ENCODE results near the gene CBR3. TPM values are rescaled to one million over a fixed set of nuclear protein-coding genes. Genes with fewer than 3 reads are reported as not detected.

Gene CBR3
- total and polyA plus RNA-seq, 2 of the 4 experiments (the other 2 are of a cell fraction), result 13.4 to 15.4 TPM

DNA sequence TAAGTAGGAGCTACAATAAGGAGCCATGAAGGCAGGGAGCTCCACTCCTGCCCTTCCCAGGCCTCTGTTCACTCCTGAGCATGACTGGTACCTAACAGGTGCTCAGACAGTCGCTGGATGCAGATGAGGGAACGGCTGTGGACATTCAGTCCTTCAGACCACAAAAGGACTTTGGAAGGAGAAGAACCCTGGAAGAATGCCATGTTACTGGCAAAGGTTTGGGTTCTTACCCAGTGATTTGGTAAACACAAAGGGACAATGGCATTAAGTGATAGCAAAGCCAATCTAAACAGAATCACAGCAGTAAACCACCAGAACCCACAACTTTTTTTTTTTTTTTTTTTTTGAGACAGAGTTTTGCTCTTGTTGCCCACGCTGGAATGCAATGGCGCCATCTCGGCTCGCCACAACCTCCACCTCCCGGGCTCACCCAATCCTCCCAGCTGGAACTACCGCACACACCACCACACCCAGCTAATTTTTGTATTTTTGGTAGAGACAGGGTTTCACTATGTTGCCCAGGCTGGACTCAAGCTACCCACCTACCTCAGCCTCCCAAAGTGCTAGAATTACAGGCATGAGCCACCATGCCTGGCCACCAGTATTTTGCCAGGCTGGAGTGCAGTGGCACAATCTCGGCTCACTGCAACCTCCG lies 7.5 kb upstream of the CBR3 start:
- dilution Hi-C loops (cut with HindIII; ENCODE audit: low sequenced_read_pairs, unreplicated experiment), result no loop called here
- H3K36me3 ChIP-seq (ENCODE audit: control insufficient read depth, insufficient read depth, low read length), result no peaks in the 10 kb centered on the region
- WGBS, 2 experiments (ENCODE audit: extremely low coverage in 2 of 2, insufficient read length in 1 of 2), result 100% methylated on average over 1 of the region's 10 CpGs; no CpG with 5 or more reads in 1 of the 2 experiments
- H3K14ac ChIP-seq (replicated peaks; ENCODE audit: low read depth, low read length), result no peak overlapping the region
- no peaks in the 10 kb centered on the region for H4K20me1 ChIP-seq (ENCODE audit: insufficient read depth, low read length)
- H4K8ac ChIP-seq (ENCODE audit: low read depth in 2 of 2, low read length in 2 of 2), result no peak overlapping the region
- TF ChIP-seq RFX5 (IDR thresholded peaks at IDR 0.05; ENCODE audit: low read depth, low read length) (no peak), CEBPB (IDR thresholded peaks at IDR 0.05; ENCODE audit: low read depth, low read length) (no peak)
- H3K27me3 ChIP-seq (ENCODE audit: control insufficient read depth, insufficient read depth, low read length), result no peaks in the 10 kb centered on the region
- H2BK120ac ChIP-seq (ENCODE audit: low read depth, low read length), result no peak overlapping the region
- in situ Hi-C loops (cut with MboI; ENCODE audit: low sequenced_read_pairs), result no loop called here
- H3K9me1 ChIP-seq (ENCODE audit: insufficient read depth, low read length), result peaks cover 5% of the 10 kb centered on the region; the same call in 1 of the 2 replicates
- no peak overlapping the region for H2BK15ac ChIP-seq (ENCODE audit: low read depth, low read length)
- CTCF ChIA-PET, result no interaction called here
- H2BK5ac ChIP-seq (ENCODE audit: low read depth, low read length, poor library complexity, severe bottlenecking), result no peak overlapping the region
- BruUV-seq (replicated peaks), result no TSS peak
- no peak overlapping the region for H3K9ac ChIP-seq (ENCODE audit: low read depth, low read length)
- no peak overlapping the region for H3K4ac ChIP-seq (ENCODE audit: low read depth, low read length)
- no peak overlapping the region for H2AK9ac ChIP-seq (replicated peaks; ENCODE audit: low read depth, low read length, poor library complexity)
- H2AFZ ChIP-seq (replicated peaks; ENCODE audit: low read length, poor library complexity), result no peak overlapping the region
- DNase-seq (no peak), ATAC-seq (ENCODE audit: low read depth) (no peak)
- intact Hi-C loops (cut with micrococcal nuclease), result no loop called here
- POLR2A ChIA-PET (ENCODE audit: unreplicated experiment), result interaction anchor here (0.5 kb wide), 1 partner anchor 1363 kb away, joined by 7 read pairs; no protein-coding TSS in a partner anchor
- no peak overlapping the region for H2AK5ac ChIP-seq (ENCODE audit: low read depth, low read length)
- H4K91ac ChIP-seq (ENCODE audit: insufficient read depth, low read depth, low read length), result no peak overlapping the region
- no peak overlapping the region for H3K4me2 ChIP-seq (ENCODE audit: low read depth, low read length)
- H3K4me1 ChIP-seq (ENCODE audit: control insufficient read depth, insufficient read depth, low read length), result peaks cover 7% of the 10 kb centered on the region
- H2BK20ac ChIP-seq (ENCODE audit: low read depth, low read length), result no peak overlapping the region
- peaks cover 0 to 7% of the 10 kb centered on the region in 2 experiments; a peak in 1 of 4 replicates for H3K79me1 ChIP-seq (ENCODE audit: low read depth in 1 of 2, low read length in 2 of 2)
- no peak overlapping the region for H3K56ac ChIP-seq (ENCODE audit: extremely low read depth, insufficient read depth, low read length)
- H3K18ac ChIP-seq (ENCODE audit: low read depth, low read length), result no peak overlapping the region
- H3K23ac ChIP-seq (ENCODE audit: low read depth, low read length), result no peak overlapping the region
- no peak overlapping the region for H3K4me3 ChIP-seq (ENCODE audit: insufficient read depth, low read depth, low read length)
- no peaks in the 10 kb centered on the region for H3K9me3 ChIP-seq (ENCODE audit: control insufficient read depth, insufficient read depth, low read length)
- no peak overlapping the region for H4K5ac ChIP-seq (ENCODE audit: low read depth, low read length)
- H3K27ac ChIP-seq (ENCODE audit: insufficient read depth, low read length), result no peak overlapping the region
